Stimulated activated CD4-positive, alpha-beta T cell treated with anti-CD3 and anti-CD28 coated beads, Interleukin-15, amount 100 ng/mL, for 24 hours (primary cell): ENCODE data around the gene KPNB1.
A peak's percentile ranks its signal among the peaks of the same experiment; 100 is the strongest.

Experiments
- DNase-seq: peaks from one replicate; pipeline ENCODE4 v3.0.0-alpha.2; 2020

Gene KPNB1

DNA sequence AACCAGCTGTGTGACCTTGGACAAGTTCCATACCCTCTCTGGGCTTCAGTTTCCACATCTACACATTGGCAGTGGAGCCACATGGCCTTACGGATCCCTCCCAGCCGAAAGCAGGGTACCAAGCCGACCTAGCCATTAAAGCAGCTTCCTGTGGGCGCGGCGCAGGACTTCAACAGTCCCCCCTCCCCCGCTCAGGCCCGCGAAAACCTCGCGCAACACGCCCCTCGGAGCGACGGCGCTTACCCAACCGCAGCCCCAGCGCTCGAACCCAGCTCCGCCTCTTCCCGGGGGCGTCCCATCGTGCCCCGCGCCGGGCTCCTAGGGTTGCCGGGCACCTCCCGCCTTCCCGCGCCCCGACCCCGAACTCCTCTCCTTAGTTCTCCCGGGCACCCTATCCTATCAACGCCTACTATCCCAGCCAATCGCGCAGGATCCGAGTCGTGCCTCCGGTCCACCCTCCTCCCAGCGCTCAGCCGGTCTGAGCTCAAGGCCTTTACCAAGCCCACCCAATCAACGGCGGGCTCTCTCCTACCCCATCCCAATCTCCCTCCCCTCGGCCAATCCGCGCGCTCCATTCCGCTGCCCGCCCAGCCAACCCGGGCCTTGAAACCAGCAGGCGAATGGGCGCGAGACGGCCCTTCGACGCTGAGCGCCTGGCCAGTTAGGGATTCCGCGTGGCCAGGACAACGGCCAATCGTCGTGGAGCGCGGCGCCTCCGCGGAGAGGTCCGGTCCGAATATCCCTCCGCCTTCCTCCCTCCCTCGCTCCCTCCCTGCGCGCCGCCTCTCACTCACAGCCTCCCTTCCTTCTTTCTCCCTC lies at the start of gene KPNB1:
KPNB1 (plus strand) TSS at position 767 of the 819 bp plus-strand sequence. CDS start 326 bp downstream, outside the sequence.
- DNase-seq, result peak; percentile 99

DNA sequence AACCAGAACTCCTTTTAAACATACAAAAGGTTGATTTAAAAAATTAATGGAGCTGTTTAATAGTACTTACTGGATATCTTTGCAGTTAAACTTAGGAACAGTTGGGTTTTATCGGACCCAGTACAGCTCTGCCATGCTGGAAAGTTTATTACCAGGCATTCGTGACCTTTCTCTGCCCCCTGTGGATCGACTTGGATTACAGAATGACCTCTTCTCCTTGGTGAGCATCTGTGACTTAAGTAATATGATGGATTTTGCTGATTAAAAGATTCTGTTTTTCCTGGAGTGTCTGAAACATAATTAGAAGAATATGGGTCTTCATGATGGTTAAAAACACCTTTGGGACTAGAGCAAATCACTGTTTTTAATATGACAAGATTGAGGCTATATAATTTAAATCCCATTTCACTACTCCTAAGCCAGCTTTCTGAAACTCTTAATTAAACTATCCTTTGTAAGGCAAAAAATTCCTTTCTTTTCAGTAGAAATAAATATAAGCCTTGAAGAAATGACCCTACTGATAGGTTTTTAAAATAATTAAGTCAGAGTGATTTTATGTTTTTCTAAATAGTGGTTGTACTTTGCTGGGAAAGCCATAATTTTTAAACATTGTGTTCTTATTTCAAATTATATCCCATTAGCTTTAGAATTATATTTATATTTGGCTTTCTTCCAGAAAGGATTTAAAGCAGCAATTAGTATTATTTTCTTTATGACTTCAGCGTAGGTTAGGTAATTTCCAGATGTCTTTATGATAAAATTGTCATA lies 45.7 kb upstream of the KPNB1 start:
- DNase-seq, result no peak

DNA sequence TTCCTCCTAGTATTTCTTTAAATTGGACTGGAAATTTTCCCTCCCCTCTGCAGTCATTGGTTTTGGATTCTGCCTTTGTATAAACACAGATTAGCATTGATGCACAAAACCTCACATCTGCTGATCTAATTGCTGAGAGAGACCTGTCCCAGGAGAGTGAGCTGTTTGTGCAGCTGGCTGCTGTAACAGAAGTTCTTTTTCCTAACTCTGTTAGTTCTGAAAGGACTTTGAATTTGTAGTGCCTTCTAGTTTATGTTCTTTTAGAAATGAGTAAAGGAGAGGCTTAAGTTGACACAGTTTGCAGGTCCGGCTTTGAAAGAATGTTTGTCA lies 45.2 kb upstream of the KPNB1 start:
- DNase-seq, result no peak

DNA sequence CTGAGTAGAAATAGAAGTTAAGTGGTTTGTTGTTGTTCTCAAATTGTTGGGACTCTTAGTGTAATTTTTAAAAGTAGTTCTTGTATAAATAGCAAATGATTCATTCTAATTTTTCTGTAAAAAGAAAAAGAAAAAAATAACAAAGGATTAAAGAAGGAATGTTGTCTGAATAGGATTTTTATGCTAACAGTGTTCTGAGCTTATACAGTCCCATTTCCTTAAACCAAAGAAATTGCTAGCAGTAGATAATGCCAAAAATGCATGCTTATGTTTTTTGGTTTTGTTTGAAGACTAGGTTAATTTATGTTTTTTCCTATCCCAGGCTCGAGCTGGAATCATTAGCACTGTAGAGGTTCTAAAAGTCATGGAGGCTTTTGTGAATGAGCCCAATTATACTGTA lies 44.7 kb upstream of the KPNB1 start:
- DNase-seq, result no peak

DNA sequence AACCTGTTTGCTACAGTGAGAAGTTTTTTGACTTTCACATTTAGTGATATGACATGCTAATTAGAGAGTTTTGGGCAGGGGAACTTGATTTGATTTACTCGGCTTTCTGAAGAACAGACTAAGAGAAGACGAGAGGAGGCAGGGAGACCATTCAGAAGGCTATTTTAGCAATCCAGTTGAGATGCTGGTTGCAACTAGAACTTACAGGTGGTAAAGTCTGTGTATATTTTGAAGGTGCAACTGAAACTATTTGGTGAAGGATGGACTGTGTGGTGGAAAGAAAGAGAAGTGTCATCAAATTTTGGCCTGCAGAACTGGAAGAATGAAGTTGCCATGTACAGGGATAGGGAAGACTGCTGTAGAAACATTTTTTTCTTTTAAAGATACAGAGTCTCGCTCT lies 42.2 kb upstream of the KPNB1 start:
- no peak for DNase-seq

DNA sequence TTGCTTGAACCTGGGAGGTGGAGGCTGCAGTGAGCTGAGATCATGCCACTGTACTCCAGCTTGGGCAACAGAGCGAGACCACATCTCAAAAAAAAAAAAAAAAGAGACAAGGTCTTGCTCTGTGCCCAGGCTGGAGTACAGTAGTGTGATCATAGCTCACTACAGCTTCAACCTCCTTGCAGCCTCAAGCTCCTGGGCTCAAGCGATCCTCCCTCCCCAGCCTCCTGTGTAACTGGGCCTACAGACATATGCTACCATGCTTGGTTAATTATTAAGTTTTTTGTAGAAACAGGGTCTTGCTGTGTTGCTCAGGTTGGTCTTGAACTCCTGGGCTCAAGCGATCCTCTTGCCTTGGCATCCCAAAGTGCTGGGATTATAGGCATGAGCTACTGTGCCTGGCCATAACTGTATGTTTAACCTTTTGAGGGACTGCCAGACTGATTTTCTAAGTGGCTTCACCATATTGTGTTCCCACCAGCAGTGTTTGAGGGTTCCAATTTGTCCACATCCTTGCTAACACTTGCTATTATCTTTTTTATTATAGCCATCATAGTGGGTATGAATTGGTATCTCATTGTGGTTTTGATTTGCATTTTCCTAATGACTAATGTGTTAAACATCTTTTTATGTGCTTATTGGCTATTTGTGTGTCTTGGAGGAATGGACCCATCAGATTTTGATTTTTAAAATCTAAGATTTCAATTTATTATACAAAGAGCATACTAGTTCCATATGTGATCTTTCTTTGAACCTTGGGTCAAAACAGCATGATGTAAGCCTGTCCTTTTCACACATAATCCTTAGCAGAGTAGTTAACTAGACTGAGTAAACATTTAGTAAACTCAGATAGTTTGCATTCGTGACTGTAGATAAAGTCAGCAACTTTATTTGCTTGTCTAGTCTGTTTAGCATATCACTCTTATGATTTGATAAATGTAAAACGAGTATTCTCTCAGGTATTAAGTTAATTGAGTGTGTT lies 38.1 kb upstream of the KPNB1 start:
- DNase-seq, result no peak

DNA sequence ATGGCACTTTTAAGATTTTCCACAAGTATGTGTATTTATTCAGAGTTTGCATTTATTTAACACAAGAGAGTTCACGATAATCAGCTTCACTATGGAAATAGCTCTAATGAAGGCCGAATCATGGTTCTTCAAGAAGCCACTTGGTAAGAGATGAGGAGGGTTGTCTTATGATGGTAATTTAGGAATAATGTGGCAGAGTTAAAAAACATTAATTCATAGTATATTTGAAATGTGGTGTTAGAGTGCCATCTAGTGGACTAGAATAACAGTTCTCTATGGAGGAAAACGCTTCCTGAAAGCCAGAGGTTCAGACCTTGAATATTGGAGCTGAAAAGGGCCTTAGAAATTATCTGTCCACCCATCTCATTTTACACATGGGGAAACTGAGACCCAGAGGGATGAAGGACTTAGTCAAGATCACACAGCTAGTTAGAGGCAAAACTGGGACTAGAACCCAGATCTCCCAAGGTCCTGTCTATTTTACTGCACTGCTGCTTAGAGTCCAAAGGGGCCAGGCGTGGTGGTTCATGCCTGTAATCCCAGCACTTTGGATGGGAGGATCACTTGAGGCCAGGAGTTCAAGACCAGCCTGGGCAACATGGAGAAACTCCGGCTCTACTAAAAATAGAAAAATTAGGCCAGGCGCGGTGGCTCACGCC lies 33.8 kb upstream of the KPNB1 start:
- DNase-seq, result no peak

DNA sequence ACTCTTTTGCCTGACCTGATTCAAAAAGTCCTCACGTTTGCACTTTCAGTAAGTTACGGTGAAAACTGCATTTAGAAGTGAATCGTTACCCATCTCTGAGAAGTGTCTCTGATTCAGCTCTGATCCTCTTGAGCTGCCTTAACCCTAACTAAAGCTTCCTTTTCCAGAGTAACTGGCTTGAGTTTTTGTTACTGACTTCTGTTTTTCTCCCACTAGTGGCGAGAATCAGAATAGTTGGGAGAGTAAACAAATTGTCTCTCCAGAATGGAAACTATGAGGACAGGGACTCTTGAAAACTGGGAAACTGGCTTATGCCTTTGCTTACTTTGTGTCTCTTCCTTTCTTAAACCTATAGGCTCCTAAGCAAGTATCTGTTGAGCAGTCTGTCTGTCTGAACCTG lies 31.3 kb upstream of the KPNB1 start:
- DNase-seq, result no peak

DNA sequence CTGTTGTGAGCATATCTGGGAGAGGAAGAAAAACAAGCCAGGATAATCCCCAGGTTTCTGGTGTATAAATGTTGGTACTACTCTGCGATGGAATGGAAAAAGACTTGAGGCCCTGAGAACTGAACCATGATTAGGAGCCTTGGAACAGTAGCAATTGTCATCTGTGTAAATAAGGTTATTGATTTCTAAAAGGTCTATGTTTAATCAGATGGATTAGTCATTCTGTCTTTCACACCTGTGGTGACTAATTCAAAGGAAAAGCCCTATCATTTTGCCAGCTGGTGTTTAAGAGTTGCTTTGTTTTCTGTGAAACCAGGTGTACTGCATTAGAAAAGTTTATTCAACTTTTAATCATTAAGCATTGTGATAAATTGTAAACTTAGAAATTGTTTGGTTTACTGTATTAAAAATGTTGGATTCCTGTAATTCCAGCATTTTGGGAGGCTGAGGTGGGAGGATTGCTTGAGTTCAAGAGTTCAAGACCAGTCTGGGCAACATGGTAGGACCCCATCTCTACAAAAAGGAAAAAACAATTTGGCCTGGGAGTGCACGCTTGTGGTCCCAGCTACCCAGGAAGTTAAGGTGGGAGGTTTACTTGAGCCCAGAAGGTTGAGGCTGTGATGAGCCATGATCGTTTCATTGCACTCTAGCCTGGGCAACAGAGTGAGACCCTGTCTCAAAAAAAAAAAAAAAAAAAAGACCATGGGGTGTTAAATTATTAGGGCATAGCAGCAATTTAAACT lies 29.0 kb upstream of the KPNB1 start:
- DNase-seq, result no peak

DNA sequence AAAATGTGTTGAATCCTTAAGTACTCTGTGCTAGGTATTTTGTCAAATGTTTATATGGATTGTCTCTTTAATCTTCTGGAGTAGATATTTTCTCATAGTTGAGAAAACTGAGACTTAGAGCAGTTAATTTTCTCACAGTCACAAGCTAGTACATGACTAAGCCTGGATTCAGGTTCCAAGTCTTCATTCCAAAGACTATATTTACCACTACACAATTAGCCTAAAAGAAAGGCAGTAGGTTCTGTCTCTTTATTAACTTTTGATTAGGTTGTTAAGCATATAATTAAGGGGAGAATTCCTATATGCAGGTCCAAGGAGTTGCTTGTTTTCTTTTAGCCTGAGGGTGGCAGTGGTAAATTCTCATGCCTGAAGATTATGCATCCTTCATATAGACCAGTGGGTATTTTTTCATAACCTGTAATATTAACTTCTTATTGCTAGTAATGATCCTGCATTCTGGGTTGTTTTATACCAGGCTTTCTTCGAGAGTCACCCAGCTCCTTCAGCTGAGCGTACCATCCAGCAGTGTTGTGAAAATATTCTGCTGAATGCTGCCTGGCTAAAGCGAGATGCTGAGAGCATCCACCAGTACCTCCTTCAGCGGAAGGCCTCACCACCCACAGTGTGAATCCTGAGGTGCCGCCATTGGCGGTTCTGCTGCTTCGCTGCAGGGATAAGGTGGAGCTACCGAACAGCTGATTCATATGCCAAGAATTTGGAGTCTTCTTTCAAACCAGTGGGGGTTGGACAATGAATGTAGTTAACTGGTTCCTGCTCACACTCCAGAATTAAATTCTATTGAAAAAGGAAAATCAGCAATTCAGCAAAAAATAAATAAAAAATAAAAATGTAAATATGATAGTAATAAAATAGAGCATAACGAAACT lies 28.2 kb upstream of the KPNB1 start:
- no peak for DNase-seq

DNA sequence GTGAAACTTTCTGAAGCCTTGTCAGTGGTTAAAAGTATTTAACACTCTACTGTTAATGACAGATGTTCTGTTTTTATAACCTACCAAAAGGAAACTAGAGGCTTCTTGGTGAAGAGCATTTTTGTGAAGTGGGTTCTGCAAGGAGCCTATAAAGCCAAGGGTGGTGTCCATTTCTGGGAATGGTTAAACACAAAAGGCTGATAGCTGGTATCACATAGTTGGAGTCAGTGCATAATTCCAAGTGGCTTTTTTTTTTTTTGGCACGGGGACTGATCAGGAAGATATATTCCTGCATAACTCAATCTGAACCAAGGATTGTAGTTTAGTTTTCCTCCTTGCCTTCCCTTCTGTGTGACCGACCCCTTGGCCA lies 27.6 kb upstream of the KPNB1 start:
- no peak for DNase-seq

DNA sequence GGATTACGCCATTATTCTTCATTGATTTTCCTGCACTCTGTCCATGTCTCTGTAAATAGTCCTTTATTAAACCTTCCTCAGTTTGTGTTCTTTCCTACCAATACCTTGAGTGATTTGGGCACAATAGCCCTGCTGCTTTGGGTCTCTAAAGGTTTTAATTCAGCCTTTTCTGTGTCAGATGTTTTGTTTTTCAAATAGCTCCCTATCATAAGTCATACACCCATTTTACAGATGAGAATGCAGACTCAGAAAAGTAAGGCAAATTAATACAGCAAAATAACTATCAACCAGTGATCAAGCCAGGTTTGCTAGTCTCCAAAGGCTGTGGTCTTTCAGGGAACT lies 25.0 kb upstream of the KPNB1 start:
- no peak for DNase-seq

DNA sequence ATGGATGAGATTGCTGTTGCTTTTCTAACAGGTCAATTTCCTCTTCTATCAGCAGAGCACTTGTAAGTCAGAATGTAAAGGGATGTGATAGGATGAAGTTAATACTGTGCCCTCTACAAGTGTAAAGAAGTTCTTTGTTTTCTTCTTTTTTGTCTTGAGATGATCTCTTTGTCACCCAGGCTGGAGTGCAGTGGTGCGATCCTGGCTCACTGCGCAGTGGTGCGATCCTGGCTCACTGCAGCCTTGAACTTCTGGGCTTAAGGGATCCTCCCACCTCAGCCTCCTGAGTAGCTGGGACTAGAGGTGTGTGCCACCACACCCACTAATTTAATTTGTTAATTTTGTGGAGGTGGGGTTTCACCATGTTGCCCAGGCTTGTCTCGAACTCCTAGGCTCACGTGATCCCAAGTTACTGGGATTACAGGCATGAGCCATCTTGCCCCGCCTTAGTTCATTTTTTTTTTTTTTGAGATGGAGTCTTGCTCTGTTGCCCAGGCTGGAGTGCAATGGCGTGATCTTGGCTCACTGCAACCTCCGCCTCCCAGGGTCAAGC lies 21.6 kb upstream of the KPNB1 start:
- no peak for DNase-seq

DNA sequence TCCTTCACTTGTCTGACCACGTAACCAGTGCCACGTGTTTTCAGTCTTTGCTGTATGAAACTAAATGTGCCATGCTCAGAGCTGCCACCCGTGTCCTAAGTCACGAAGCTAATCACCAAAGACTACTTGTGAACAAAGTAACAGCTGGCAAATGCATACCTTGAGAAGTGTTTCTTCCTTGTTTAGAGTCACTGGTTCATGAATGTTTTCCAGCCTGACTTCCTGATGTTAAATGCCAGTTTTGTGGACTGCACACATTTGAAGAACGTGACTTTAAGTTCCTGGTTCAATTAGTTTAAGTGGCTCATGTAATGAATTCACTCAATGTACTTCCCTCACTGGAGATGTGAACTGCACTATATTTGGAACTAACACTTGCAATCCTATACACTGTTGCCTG lies 19.9 kb upstream of the KPNB1 start:
- DNase-seq, result no peak

DNA sequence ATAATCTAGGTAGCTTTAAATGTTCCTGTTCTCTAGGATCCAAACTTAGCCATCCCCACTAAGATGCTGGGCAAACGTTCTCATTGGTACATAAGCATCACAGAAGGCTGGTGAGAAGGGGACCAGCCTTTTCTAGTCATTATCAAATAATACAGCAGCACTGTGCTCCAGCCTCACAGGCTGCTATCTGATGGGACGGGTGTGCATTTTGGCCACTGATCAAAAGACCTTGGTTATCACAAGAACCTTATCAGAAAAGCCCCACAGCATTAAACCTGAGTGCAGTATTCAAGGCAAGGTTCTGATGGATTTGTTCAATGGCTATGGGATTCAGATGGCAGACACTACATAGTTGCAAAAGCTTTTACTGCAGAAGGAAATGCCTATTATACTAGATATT lies 19.1 kb upstream of the KPNB1 start:
- DNase-seq, result no peak

DNA sequence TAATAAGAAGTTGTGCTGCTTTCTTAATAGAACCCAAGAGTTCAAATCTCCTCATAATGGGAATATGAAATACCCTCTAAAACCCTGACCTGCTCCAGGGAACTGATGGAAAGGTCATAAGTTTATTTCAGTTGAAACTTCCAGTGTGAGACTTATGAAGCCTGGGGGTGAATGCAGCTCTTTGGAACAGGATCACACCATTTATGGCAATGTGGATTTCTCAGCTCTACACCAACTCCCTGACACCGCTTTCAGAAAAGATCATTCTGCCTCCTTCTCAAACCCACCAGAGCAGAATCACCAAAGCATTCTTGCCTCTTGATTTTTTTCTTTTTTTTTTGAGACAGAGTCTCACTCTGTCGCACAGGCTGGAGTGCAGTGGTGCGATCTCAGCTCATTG lies 16.7 kb upstream of the KPNB1 start:
- no peak for DNase-seq

DNA sequence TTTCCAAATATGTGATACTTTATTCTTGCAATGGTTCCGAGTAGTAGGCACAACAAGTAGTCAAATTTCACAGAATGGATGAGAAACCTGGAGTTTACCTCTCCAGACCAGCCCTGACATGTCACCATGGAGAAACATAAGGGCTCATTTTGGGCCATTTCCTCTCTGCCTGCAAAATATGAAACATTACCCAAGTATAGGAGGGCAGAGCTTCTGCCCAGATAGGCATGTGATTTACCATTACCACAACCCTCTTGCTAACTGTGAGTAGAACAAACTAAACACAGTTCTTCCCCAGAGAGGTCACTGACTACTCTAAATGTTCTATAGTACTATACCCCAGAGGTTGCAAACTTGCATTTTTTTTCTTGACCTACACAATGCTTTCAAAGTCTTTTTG lies 15.7 kb upstream of the KPNB1 start:
- no peak for DNase-seq

DNA sequence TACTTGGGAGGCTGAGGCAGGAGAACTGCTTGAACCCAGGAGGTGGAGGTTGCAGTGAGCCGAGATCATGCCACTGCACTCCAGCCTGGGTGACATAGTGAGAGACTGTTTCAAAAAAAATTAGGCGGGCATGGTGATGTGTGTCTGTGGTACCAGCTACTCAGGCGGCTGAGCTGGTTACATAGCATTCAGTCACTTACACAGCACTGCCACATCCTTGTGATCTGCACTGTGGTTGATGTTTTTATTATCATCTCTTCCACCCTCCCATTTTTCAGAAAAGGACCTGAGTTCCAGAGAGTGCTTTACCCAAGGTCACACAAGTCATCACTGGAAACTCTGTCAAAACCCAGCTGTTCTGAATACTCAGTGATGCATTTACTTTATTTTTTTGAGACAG lies 14.8 kb upstream of the KPNB1 start:
- DNase-seq, result no peak

DNA sequence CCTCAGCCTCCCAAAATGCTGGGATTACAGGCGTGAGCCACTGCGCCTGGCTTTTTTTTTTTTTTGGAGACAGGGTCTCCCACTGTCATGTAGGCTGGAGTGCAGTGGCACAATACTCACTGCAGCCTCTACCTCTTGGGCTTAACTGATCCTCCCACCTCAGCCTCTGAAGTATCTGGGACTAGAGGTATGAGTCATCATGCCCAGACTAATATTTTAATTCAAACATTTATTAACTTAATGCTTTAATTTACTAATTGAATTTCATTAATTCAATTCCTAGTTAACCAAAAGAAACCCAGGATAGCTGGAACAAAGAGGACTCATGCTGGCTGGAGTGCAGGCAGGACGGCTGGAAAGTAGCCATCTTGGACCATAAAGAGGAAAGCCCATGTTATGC lies 14.0 kb upstream of the KPNB1 start:
- no peak for DNase-seq

DNA sequence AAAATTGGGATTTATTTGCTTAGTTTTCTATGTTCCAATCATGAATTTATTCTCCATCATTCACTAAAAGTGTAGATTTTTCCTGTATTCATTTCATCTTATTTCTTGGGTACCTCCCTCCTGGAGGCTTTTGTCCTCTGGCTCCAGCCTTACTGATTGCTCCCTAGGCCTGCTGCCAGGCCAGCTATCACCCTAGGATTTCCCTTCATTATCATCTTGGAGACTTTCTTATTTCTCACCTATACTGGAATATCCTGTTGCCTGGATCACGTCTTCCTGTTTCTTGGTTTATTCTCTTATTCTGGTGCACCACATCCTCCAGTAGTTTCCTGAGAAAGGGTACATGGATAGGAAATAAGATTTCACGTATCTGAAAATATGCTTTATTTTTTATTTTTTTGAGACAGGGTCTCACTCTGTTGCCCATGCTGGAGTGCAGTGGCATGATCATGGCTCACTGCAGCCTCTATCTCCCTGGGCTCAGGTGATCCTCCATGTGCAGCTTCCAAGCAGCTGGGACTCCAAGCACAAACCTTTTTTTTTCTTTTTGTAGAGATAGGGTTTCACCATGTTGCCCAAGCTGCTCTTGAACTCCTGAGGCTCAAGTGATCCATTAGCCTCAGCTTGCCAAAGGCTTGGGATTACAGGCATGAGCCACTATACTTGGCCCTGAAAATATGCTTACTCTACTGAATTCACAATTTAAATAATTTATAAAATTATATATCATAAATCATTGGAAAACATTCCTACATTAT lies 13.3 kb upstream of the KPNB1 start:
- DNase-seq, result no peak
